ENCODE data around the gene EFR3B. TPM values are rescaled to one million over a fixed set of nuclear protein-coding genes. Genes with fewer than 3 reads are reported as not detected.

Gene EFR3B
- total RNA-seq, 1 donor from 2014 or later = 2.4 TPM

DNA sequence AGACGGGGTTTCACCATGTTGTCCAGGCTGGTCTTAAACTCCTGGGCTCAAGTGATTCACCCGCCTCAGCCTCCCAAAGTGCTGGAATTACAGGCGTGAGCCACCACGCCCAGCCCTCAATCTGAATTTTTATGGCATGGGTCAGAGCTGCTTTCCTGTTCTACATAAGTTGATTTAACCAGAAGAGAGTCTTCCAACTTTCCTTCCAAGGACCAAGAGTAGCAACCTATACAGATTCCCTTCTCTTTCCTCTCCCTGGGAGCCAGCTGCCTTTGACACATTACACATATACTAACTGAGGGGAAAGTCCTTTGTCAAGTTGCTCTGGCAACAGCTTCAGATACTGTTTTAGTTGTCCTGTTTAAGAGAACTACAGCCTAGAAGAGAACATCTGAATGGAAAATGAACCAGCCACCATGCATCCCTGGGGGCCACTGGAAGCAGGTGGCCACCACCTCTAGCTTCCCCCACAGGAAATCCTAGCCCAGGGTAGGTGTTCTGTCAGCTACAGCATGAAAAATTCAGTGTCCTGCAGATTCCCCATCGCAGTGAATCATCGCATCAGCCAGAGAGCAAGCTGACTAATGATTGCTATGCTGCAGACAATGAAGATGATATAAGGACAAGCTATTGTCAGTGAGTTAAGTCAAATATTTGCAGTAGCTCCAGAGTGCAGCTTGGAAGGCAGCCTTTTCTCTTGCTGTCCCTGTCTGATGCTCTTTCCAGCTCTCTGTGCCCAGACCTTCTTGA lies 63.6 kb downstream of the EFR3B start:
- Mint-ChIP-seq H3K4me3 (ENCODE audit: unreplicated experiment) (no peak overlapping the region), H3K9me3 (ENCODE audit: low read depth) (no peaks in the 10 kb centered on the region), H3K27ac (ENCODE audit: unreplicated experiment) (no peak overlapping the region), H3K4me1 (ENCODE audit: low read depth) (peaks cover 6% of the 10 kb centered on the region), H3K36me3 (ENCODE audit: low read depth) (peaks cover 1% of the 10 kb centered on the region), H3K27me3 (ENCODE audit: low read depth) (no peaks in the 10 kb centered on the region)
- TF ChIP-seq, protein P1, sequence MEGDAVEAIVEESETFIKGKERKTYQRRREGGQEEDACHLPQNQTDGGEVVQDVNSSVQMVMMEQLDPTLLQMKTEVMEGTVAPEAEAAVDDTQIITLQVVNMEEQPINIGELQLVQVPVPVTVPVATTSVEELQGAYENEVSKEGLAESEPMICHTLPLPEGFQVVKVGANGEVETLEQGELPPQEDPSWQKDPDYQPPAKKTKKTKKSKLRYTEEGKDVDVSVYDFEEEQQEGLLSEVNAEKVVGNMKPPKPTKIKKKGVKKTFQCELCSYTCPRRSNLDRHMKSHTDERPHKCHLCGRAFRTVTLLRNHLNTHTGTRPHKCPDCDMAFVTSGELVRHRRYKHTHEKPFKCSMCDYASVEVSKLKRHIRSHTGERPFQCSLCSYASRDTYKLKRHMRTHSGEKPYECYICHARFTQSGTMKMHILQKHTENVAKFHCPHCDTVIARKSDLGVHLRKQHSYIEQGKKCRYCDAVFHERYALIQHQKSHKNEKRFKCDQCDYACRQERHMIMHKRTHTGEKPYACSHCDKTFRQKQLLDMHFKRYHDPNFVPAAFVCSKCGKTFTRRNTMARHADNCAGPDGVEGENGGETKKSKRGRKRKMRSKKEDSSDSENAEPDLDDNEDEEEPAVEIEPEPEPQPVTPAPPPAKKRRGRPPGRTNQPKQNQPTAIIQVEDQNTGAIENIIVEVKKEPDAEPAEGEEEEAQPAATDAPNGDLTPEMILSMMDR (IDR thresholded peaks at IDR 0.05) = no peak
- no peak for DNase-seq (ENCODE audit: low spot score)

DNA sequence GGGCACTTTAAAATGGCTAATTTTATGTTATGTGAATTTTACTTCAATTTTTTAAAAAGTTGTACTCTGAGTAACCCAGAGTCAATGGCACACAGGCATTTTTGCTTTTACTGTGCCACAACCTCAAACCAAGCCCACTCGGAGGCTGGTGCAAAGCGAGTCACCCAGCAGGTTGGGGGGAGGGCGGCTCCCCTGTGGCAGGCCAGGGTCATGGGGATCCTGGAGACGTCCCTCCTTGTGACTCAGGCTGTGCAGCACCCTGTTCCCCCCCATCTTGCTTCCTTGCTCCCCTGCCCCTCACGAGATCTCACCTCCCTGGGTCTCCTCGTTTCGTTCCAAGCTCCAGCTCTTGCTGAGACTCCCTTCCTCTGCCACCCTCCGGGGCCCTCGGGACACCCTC lies 67.9 kb downstream of the EFR3B start:
- no peak overlapping the region for H3K27ac Mint-ChIP-seq (ENCODE audit: unreplicated experiment)
- peaks cover 6% of the 10 kb centered on the region for H3K4me1 Mint-ChIP-seq (ENCODE audit: low read depth)
- no peaks in the 10 kb centered on the region for H3K27me3 Mint-ChIP-seq (ENCODE audit: low read depth)
- no peaks in the 10 kb centered on the region for H3K9me3 Mint-ChIP-seq (ENCODE audit: low read depth)
- H3K36me3 Mint-ChIP-seq (ENCODE audit: low read depth) = peaks cover 2% of the 10 kb centered on the region
- no peak for DNase-seq (ENCODE audit: low spot score)
- no peak overlapping the region for H3K4me3 Mint-ChIP-seq (ENCODE audit: unreplicated experiment)
- TF ChIP-seq, protein P1 (IDR thresholded peaks at IDR 0.05) = no peak

DNA sequence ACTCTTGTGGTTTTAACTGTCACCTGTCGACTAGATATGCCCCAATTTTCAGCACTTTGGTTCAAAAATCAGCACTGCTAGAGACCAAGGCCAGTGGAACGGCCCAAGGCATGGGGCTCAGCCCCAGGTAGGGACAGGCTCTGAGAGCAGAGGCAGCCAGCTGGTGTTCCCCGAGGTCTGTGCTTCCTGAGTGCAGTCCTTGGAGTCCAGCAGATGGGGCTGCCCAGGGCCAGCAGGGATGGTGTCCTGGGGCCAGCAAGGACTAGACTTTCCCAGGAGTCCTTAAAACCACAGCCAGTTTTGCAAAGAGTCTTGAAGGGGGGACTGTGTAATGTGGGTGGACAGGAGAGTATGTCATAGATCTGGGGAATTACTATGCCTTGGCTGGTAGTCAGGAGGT lies 70.2 kb downstream of the EFR3B start:
- Mint-ChIP-seq H3K27ac (ENCODE audit: unreplicated experiment) (no peak overlapping the region), H3K36me3 (ENCODE audit: low read depth) (peaks cover 2% of the 10 kb centered on the region)

DNA sequence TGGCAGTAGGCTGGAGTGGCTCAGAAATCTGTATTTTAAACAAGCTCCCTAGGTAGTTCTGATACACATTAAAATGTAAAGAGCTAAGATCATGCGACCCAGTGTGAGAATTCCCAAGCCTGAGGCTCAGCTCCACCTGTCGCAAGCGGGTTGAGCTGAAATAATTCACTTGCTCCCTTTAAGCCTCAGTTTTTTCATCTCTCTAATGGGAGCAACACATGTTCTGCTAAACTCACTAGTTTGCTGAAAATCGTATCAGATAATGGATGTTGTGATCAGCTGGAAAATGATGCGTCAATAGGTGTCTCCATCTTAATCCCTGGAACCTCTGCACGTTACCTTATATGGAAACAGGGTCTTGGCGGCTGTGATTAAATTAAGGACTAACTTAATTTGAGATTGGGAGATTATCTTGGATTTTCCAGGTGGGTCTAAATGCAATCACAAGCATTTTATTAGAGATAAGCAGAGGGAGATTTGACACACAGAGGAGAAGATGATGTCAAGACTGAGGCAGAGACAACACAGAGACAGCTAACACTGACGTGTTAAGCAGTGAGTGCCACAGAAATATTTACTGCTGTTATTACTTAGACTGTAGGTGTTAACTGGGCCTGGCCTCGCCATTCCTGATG lies 73.5 kb downstream of the EFR3B start:
- H3K4me1 Mint-ChIP-seq (ENCODE audit: low read depth) = peaks cover 7% of the 10 kb centered on the region
- TF ChIP-seq, protein P1 (IDR thresholded peaks at IDR 0.05) = no peak
- no peaks in the 10 kb centered on the region for H3K27me3 Mint-ChIP-seq (ENCODE audit: low read depth)
- no peak overlapping the region for H3K27ac Mint-ChIP-seq (ENCODE audit: unreplicated experiment)
- no peaks in the 10 kb centered on the region for H3K9me3 Mint-ChIP-seq (ENCODE audit: low read depth)
- H3K4me3 Mint-ChIP-seq (ENCODE audit: unreplicated experiment) = no peak overlapping the region
- DNase-seq (ENCODE audit: low spot score) = no peak
- peaks cover 4% of the 10 kb centered on the region for H3K36me3 Mint-ChIP-seq (ENCODE audit: low read depth)

More for the DNA sequence above, 70.2 kb downstream of the EFR3B start:
- Mint-ChIP-seq H3K9me3 (ENCODE audit: low read depth) (no peaks in the 10 kb centered on the region), H3K27me3 (ENCODE audit: low read depth) (no peaks in the 10 kb centered on the region), H3K4me3 (ENCODE audit: unreplicated experiment) (no peak overlapping the region), H3K4me1 (ENCODE audit: low read depth) (peaks cover 7% of the 10 kb centered on the region)
- peak; percentile 53 for DNase-seq (ENCODE audit: low spot score)
- TF ChIP-seq, protein P1 (IDR thresholded peaks at IDR 0.05) = no peak

DNA sequence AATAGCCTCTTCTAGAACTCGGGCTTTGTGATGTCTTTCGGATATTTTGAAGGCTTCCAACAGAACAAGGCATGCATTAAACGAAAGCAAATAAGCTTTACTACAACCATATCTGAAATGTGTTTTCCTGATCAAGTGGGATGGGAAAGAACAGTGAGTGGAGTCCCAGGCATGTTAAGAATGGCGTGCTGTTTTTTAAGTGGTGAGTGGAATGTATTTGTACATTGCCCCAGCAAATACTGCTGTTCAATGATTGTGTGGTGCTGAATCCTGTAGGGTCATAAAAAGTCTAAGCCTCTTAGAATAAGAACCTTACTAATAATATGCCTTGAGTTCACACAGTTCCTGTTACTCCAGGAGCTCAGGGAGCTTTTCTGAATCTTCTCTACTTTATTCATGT lies 74.0 kb downstream of the EFR3B start:
- Mint-ChIP-seq H3K27ac (ENCODE audit: unreplicated experiment) (no peak overlapping the region), H3K36me3 (ENCODE audit: low read depth) (peaks cover 4% of the 10 kb centered on the region), H3K27me3 (ENCODE audit: low read depth) (no peaks in the 10 kb centered on the region), H3K4me3 (ENCODE audit: unreplicated experiment) (no peak overlapping the region), H3K4me1 (ENCODE audit: low read depth) (peaks cover 7% of the 10 kb centered on the region), H3K9me3 (ENCODE audit: low read depth) (no peaks in the 10 kb centered on the region)
- TF ChIP-seq, protein P1 (IDR thresholded peaks at IDR 0.05) = no peak
- DNase-seq (ENCODE audit: low spot score) = no peak

Measured in chondrocyte (in vitro differentiated cells).